ENCODE data around the gene GALNT17.

- no peak for TF ChIP-seq GATA3 (IDR thresholded peaks at IDR 0.05; ENCODE audit: low read depth, low read length)
- TF ChIP-seq GATA2 (IDR thresholded peaks at IDR 0.05; ENCODE audit: low read depth, low read length): no peak
Measured at GRCh38 chr7:71708710-71709109, 576.8 kb downstream of the GALNT17 start.

All from SH-SY5Y (cell line).